Measurements from ENCODE around the gene COX8A.

COX8A gene

DNA sequence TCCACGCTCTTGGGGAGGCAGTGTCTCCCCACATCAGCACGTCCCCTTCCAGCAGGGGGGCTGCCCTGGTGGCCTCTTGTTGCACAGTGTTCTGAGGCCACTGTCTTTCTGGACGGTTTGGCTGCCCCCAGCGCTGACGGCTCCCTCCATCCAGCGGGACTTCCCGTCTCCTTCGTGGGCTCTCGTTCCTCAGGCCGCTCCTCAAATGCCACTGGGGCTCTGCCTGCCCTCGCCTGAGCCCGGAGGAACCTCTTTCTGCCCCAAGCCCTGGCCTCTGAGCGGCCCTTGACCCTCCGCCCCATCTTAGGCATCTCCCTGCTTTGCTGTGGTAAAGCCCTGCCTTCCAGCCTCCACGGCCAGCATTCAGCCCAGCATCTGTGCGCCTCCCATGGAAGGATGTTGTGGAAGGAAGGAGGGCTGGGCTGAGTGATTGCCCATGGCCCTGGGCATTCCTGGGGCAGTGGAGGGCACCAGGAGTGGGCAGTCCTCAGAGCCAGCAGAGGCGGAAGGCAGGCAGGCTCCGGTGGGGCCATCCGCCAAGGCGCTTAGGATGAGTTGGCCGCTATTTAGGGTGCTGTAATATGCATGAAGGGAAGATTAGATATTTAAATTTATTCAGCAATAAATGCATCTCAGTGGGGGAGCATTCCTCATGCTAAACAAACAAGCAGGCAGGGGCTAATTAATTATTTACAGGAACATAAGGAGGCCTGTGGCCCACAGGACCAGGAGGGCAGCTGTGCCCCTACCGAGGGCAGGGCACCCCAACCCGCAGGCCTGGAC lies 29.6 kb downstream of the COX8A start:
- DNase-seq (ENCODE audit: low spot score) = no peak

GRCh38 chr11:64004590-64004984 lies 30.2 kb downstream of the COX8A start:
- no peak for DNase-seq (ENCODE audit: low spot score)

- DNase-seq (ENCODE audit: low spot score) = no peak
Observed at GRCh38 chr11:64005691-64006090, 31.3 kb downstream of the COX8A start.

DNA sequence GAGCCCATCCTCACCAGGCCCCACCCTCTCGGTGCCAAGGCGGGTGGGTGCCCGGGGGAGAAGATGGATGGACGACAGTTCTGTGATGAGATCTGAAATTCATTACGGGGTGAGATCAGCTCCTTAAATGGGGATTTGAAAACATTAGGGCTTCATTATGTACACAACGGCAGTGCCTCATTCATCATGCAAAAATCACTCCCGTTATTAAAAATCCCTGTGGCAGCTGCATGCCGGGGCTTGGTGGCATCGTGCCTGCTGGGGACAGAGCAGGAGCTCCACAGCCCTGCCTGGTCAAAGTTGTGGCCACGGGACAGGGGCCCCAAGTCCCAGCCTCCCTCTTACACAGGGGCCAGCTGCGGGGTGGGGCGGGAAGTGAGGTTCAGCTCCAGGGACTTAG lies 32.0 kb downstream of the COX8A start:
- no peak for DNase-seq (ENCODE audit: low spot score)

DNA sequence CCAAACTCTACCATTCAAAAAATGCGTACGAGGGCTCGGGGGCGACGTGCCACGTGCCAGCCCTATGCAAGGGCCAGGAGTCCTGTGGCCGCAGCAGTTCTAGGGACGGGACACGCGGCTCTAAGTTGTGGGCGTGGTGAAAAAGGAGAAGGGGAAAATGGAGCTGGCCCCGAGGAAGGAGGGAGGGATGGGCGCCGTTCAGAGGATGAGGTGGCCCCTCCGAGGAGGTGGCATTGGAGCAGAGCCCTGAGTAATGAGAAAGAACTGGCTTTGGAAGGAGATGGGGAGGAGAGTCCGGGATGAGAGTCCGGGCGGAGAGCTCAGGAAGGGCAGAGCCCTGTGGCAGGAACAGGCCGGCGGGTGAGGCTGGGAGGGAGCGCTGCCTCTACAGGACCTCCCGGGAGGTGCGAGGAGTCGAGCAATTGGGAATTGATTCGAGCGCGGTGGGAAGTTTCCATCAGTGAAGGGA lies 32.8 kb downstream of the COX8A start:
- DNase-seq (ENCODE audit: low spot score) = peak; percentile 70

- DNase-seq (ENCODE audit: low spot score) = peak; percentile 68
Observed at GRCh38 chr11:64007629-64008282, 33.3 kb downstream of the COX8A start.

DNA sequence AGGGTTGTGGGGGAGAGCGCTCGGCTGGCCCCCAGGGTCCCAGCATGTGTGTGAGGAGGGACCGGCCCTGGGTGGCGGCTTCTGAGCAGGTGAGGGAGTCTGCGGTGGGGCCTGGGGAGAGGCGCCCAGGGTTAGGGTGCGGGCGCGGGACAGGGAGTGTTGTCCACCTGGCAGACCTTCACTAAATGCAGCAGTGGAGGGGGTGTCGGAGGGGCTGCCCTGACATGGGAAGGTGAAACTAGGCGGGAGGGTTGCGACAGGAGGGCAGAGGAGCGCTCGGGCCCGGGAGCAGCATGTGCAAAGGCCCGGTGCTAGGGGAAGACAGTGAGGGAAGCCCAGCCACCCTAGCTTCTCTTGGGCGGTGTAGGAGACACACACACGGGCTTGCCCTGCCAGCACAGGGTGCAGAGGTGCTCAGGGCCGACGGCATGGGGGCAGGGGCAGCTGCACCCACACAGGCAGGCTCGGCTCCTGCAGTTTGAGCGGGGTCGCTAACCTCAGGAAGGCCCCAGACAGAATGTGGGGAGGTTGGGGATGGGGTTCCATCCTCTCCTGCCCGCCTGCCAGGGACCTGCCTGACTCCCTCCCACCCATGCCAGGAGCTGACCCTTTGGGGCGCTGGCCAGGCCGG lies 34.0 kb downstream of the COX8A start:
- DNase-seq (ENCODE audit: low spot score) = no peak

DNA sequence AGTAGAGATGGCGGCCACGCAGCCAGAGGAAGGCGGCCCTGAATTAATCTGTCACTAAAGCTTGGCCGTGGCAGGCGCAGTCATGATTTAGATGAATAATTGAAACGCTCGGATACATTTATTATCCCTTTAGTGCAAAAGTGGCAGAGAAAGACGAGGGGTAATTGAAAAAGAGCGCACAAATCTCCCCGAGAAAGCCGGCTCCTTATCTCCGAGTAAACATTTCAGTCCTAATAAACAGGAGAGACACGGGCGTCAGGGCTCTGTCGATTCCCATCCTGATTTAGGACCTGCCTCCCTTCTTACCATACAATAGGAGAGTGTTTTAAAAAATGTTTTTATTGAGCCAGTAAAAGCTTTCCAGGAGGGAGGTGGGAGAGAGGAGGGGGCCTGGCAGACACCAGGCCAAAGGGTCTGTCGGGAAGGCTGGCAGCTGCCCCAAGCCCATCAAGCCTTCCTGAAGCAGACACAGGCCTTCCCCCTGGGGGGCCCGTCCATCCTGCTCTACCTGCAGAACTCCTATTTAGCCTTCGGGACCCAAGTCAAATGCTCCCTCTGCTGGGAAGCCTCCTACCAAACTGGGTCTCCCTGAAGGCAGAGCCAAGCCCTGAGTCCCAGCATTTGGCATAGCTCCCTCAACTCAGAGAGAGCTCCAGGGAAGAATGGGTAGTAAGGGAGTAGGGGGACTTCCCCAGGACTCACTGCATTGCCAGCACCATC lies 34.7 kb downstream of the COX8A start:
- no peak for DNase-seq (ENCODE audit: low spot score)

DNA sequence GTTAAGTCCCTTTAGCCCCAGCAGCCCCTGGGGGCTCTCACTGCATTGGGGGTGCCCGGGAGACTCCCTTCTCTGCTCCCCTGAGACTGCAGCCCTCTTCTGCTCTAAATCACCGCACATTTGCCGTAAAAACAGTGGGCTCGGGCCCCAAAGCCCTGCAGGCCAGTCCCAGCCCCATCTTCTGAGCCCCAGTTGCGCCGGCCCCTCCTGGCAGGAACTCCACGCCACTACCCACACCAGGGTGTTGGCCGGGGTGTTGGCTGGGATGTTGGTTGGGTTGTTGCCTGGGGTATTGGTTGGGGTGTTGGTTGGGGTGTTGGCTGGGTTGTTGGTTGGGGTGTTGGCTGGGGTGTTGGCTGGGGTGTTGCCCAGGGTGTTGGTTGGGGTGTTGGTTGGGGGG lies 35.3 kb downstream of the COX8A start:
- DNase-seq (ENCODE audit: low spot score) = no peak

DNA sequence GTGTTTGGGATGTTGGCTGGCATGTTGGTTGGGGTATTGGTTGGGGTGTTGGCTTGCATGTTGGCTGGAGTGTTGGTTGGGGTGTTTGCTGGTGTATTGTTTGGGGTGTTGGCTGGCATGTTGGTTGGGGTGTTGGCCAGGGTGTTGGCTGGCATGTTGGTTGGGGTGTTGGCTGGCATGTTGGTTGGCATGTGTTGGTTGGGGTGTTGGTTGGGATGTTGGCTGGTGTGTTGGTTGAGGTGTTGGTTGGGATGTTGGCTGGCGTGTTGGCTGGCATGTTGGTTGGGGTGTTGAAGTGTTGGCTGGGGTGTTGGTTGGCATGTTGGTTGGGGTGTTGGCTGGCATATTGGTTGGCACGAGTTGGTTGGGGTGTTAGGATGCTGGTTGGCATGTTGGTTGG lies 36.4 kb downstream of the COX8A start:
- DNase-seq (ENCODE audit: low spot score) = no peak

- no peak for DNase-seq (ENCODE audit: low spot score)
Observed at GRCh38 chr11:64011371-64011770, 37.0 kb downstream of the COX8A start.

GRCh38 chr11:64013141-64013896 lies 38.9 kb downstream of the COX8A start:
- DNase-seq (ENCODE audit: low spot score) = no peak

DNA sequence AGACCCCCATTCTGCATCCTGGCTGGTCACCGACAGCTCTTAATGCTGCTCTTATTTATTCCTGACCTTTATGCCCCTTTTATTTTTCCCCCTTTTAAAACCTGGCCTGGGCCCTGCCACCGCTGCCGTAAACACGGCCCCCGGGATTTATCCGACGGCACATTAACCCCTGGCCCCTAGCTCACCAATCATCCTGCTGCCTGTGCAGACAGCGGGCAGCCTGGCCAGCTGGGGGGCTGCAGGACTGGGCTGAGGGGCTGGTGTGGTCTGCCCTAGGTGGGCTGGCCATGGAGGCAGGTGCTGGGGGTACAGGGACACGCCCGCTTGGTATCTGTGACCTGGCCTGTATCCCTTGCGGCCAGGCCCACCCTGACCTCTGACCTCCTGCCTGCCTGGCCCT lies 39.9 kb downstream of the COX8A start:
- no peak for DNase-seq (ENCODE audit: low spot score)

GRCh38 chr11:64015510-64015909 lies 41.1 kb downstream of the COX8A start:
- no peak for DNase-seq (ENCODE audit: low spot score)

GRCh38 chr11:64015935-64016845 lies 41.8 kb downstream of the COX8A start:
- DNase-seq (ENCODE audit: low spot score) = no peak

DNA sequence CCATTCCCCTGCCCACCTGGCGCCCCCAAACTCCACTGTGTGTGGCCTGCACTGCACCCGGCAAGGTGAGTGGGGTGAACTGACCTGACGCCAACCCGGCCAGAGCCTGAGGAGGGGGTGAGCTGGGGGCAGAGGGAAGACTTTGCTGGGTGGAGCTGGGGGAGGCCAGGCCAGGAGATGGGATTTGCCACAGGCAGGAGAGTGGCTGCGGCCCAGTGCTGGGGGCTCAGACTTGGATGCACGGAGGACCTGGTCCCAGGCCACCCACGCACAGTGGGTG lies 43.5 kb downstream of the COX8A start:
- DNase-seq (ENCODE audit: low spot score) = no peak

- no peak for DNase-seq (ENCODE audit: low spot score)
Observed at GRCh38 chr11:64018310-64018709, 43.9 kb downstream of the COX8A start.

- no peak for DNase-seq (ENCODE audit: low spot score)
Observed at GRCh38 chr11:64019106-64020037, 45.0 kb downstream of the COX8A start.

DNA sequence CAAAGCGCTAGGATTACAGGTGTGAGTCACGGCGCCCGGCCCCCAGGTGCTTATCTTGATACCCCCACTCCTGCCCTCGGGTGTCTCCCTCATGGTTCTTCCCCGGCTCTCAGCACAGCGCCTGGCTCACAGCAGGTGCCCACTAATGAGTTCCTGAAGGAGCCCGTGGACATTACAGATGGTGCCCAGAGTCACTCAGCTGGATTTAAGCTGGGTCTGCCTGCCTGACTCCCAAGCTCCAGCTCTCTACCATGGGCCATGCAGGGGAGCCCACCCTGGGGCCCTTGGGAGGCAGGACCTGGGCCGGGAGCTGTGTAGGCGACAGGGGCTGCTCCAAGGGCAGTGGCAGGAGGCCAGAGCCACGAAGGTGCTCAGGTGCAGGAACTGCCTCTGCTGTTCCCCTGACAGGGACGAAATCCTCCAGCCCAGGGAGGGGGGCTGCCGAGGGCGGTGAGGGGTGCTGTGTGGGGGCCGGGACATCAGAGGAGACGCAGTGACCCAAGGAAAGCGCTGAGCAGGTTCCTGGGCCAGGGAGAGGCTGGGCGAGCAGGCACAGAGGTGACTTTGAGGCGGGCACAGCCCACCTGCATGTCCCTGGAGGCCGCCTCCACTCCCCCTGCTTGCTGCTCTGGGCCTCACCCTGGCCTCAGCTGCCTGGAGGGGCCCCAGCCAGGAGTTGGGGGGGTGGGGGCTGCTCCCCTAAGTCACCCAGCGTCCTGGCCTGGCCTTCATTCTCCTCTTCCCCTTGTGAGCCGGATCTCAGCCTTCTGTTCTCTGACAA lies 46.7 kb downstream of the COX8A start:
- DNase-seq (ENCODE audit: low spot score) = no peak
